Retina (tissue), 1 donor: ENCODE results near the gene GLB1L3.
"Not testable (repeated sequence)": the region's sequence is repeated elsewhere in the genome, so short reads cannot be mapped to it uniquely, and the experiment has no call there.

Source experiments
- DNase-seq: peaks from one replicate; pipeline ENCODE4 v3.0.0-alpha.2; 2016

Gene GLB1L3

DNA sequence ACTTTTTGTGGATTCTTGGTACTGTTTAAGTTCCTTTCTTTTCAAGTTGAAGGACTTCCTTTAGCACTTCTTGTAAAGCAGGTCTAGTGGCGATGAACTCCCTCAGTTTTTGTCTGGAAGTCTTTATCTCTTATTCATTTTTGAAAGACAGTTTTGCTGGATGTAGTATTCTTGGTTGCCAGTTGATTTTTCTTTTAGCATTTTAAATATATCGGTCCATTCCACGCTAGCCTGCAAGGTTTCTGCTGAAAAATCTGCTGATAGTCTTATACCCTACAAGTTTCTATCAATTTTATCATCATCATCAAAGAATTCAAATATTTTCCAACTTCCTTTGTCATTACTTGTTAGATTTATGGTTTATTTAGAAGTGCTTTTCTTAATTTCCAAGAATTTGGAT, 40.9 kb downstream of the GLB1L3 start:
- DNase-seq, result no peak

DNA sequence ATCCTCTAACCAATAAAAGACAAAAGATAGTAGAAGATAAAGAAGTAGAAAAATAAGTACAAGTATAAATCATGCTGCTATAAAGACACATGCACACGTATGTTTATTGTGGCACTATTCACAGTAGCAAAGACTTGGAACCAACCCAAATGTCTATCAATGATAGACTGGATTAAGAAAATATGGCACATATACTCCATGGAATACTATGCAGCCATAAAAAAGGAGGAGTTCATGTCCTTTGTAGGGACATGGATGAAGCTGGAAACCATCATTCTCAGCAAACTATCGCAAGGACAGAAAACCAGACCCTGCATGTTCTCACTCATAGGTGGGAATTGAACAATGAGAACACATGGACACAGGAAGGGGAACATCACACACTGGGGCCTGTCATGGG, 45.2 kb downstream of the GLB1L3 start:
- not testable (repeated sequence) for DNase-seq

GRCh38 chr11:134322553-134322952, 46.4 kb downstream of the GLB1L3 start:
- DNase-seq, result no peak

DNA sequence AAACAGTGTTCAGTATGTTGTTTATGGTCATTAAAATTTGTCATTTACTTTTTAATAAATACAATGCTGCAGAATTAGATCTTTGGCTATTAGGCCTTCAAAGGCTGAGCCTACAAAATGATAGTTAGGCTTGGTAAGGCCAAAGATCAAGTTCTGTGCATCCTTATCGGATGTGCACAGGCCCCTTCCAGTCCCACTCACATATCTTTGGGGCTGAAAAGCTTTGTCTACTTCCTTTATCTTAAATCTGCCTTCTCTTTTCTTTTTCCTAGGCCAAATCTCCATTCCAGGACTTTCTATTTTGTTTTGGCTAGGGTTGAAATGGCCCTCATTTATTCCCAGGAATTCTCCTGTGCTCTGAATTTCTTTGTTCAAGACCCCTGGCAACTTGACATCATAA, 52.3 kb downstream of the GLB1L3 start:
- DNase-seq, result no peak

DNA sequence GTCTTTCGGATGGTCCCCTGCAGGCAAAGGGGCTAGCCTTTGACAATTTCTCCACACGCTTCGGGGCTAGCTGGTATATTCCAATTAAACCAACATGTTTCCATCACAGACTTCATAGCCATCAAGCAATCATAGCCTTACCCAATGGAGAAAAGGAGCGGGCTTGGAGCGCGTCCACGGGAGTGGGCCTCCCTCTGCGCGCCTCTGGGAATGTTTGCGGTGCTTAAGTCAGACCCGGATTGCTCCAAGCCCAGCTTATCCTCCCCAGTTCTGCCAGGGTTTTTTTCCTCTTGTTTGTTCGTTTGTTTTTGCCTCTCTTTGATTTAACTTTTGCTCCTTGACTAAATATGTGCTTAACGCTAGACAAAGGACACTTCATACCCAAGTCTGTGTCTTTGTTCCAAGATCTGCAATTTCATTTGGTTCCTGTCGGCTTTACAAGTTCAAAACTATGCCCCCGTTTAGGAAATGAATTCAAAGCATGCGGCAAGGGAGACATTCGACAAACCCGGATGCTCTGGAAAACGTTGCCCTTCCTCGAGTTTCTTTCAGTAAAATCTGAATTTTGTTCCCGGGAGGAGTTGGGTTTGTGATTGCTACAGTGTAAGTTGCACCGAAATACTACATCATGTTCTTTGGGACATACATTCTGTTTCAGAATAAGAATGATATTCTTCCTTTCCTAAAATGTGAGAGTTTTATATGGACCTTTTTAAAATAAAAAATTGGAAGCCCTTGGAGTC, 54.6 kb downstream of the GLB1L3 start:
- DNase-seq, result peak; percentile 42

DNA sequence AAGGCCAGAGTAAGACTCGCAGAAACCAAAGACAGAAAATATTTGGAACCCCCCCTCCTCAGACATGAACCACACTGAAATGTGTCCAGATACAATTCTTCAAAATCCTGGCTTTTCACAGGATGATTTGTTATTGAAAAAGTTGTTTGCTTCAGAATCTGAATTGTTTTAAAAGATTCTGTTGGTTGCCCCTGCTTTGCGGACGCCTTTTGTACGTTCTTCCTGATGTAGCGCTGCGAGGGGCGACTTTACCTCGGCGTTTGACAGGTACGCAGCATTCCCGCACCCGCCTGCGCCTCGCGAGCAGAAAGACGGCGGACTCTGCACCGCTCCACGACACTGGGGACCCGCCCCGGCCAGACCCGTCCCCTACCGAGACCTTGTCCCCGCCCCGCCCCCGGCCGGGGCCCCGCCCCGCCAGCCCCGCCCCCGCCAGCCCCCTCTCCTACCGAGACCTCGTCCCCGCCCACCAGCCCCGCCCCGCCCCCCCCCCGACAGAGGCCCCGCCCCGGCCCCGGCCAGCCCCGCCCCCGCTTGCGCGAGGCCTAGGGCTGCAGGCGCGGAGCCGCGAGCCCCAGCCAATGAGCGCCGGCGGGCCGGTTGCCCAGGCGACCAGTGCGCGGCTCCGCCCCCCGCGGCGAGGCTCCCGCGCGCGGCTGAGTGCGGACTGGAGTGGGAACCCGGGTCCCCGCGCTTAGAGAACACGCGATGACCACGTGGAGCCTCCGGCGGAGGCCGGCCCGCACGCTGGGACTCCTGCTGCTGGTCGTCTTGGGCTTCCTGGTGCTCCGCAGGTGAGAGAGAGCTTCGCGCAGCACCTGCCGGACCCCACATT, 55.4 kb downstream of the GLB1L3 start, which contains the start of gene GLB1L2:
TSS of gene GLB1L2 (plus strand) at position 635 of the 835 bp plus-strand sequence. CDS start at position 709, 74 bp downstream.
- DNase-seq, result peak; percentile 89

GRCh38 chr11:134332189-134332631, 56.0 kb downstream of the GLB1L3 start:
- DNase-seq, result no peak

DNA sequence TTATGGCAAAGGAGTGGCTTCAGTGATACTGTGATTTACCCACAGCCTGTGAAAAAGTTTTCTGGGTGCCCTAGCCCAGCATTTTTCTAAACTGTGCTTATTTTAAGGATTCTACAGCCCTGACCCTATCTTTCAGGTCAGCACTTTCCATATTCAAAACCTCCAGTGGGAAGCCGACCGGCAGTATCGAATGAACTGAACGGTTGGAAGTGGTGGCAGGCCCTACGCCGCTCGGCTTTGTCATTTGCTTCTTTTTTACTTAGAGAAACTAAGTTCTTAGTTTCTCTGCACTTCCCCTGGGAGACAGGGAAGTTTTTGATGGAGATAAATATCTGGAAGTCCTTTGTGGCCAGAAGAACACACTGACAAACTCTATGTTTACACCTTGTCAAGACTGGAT, 56.6 kb downstream of the GLB1L3 start:
- no peak for DNase-seq

DNA sequence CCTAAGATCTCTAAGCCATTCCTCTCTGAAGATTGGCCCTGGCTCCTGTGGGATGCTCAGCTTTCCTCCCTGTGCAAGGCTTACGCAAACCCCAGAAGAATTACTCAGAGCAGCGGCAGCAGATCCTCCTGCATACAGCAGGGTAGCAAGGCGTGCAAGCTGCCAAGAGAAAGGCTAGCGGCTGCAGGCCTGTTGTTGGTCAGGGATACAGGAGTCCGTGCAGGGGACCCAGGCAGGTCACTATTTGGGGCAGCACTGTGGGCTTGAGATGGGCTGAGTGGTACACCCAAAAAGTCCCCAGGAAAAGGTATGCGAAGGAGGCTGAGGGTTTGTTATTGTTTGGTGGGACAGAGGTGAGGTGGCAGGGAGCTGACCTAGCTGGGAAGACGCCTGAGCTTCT, 57.1 kb downstream of the GLB1L3 start:
- no peak for DNase-seq

DNA sequence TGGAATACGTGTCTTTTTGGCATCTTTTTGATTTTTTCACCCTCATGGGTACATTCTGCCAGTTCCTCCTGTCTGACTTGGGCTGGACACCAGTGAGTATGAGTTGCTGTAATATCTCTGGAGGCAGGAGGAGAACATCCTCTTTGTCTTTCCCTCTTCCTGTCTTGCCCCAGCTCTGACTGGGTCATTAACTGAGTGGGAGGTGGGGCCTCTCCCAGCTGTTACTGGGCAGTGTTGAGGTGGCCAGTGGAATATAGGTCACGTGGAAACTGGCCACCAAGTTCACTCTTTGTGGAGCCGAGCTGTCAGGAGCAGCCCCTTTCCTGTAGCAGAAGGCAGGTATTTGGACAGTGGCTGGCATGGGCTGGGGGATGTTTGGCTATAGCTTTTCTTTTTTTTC, 57.8 kb downstream of the GLB1L3 start:
- peak; percentile 18 for DNase-seq

- DNase-seq, result no peak
Observed at GRCh38 chr11:134334796-134335571, 58.8 kb downstream of the GLB1L3 start.

GRCh38 chr11:134337051-134337450, 60.9 kb downstream of the GLB1L3 start:
- no peak for DNase-seq

DNA sequence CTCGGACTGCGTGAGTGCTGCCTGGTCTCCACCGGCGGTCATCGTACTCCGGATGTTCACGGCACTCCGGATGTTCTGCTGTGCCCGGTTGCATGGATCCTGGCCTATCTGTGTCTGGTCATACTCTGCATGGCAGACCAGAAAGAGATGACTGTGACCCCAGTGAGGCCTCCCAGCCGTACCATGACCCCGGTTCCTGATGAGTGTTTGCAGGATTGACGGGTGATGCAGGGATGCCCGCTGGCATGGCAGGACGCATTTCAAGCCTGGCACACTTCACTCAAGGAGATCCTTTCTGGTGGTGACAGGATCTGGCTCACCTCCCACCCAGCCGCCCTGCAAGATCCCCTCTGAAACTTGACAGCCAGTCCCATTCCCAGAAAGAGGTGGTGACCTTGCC, 61.9 kb downstream of the GLB1L3 start:
- DNase-seq, result no peak

GRCh38 chr11:134338654-134339053, 62.5 kb downstream of the GLB1L3 start:
- DNase-seq, result no peak

DNA sequence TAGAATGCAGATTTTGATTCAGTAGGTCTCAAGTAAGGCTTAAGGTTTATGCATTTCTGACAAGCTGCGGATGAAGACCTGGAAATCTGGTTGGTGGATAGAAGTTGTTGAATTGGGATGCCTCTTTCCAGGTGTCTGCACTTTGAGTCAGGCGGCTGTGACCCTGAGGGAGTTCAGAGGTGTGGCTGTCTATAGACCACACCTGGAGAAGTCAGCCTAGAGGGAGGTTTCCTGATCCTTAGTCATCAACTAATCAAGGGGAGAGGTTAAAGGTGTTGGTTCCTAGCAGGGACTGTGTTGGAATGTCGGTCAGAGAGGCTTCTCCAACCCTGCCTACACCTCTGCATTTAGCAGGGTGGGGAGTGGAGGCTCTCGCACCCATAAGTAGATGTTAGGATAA, 63.6 kb downstream of the GLB1L3 start:
- no peak for DNase-seq

DNA sequence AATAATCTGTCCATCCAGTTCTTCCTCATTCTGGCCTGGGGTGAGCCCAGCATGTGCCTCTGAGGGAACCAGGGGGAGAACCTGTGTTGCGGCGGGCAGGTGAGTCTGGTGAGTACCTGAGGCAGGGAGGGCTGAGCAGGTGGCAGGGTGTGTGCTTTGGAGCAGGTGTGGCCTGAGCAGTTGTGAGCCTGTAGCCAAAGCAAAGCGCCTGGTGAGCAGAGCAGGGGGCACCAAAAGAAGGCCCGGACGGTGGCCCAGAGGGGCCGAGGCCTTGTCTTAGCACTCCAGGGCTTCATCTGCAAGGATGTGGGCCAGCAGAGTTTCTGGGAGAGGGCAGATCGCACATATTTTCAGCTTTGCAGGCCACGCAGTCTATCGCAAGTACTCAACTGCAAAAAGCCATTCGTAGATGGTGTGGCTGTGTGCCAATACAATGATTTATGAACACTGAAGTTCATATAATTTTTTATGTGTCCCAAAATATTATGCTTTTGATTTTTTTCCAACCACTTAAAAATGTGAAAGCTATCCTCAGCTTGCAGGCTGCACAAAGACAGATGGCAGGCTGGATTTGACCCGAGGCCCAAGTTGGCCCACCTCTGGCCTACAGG, 64.3 kb downstream of the GLB1L3 start:
- no peak for DNase-seq

DNA sequence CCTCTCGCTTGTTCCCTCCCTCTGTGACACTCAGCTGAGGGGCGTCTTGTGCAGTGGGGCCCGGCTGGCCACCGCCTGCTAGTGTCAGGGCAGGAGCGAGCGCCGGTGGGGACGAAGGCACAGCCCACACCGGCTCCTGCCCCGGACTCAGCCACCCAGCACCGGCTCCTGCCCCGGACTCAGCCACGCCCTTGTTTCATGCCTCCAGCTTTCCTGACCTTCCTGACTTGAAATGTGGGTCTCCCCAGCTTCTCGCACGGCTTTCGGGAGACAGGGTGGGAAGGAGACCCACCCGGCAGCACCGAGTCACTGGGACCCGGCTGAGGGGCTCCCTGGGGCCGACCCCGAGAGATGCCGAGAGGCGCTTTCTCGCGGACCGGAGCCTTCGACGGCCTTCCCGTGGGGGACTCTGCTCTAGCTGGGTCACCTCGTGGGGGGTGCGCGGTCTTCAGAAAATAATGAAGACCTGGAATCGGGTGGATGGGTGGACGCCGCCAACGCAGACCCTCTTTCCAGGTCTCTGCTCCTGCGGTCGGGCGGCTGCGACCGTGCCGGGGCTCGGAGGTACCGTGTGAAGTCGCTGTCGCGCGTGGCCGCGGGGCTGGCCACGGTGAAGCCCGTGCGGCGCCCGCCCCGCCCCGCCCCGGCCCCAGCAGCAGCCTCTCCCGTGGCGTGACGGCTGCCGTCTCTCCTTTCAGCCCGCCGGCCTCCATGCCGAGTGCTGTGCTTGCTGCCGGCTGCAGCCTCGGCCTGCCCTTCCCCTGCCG, 65.8 kb downstream of the GLB1L3 start:
- DNase-seq, result no peak

DNA sequence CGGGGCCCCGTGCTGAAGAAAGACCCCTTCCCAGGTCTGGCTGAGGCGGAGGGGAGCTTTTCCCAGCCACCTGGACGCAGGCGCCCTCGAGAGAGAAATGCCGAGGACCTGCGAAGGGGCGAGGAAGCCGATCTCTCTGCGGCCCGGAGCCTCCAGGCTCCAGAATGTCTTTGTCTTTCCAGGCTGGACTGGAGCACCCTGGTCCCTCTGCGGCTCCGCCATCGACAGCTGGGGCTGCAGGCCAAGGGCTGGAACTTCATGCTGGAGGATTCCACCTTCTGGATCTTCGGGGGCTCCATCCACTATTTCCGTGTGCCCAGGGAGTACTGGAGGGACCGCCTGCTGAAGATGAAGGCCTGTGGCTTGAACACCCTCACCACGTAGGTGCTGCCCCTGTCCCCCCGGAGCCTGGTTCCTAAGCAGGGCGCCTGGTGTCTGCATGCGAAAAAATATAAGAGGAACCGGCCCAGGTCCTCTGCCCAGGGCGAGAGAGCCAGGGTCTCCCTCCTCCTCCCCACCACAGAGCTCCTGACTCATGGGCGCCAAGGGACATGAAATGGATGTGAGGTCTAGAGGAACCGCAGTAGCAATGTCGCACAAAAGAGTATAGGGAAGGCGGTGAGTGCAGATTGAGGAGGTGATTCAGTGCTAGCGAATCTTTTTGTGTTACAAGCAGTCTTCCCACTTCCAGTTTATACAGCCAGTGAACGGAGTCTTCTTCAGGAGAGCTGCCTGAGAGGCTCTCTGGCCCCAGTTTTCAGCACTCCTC, 66.6 kb downstream of the GLB1L3 start:
- no peak for DNase-seq

- no peak for DNase-seq
Observed at GRCh38 chr11:134343646-134344045, 67.5 kb downstream of the GLB1L3 start.

DNA sequence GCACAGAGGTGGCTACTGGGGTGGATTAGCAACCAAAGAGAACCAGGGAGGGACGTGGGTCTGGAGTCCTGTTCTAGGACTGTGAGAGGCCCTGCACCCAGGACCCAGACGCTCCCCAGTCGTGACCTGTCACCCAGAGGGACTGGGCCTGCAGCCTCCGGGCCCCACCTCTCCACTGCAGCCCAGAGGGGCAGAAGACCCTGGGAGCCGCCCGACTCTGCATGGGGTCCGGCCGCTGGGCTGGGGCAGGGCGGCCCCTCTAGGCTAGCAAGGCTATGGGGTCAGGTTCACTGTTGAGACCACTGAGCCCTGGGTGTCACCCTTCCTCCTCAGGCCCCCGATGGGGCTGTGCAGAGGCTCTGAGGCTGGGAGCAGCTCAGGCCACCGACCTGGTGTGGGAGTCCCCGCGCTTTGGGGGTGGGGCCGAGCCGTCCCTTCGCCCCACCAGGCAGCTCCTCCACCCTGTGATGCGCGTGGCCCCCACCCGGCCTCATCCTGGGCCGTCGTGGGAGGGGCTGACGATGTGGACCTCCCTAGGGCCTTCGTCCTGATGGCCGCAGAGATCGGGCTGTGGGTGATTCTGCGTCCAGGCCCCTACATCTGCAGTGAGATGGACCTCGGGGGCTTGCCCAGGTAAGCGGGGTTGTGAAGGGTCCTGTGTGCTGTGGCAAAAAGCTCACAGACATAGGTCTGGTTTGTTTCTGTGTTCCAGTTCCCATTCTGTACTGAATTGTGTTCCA, 68.5 kb downstream of the GLB1L3 start:
- DNase-seq, result not testable (repeated sequence)

GRCh38 chr11:134345237-134345550, 69.0 kb downstream of the GLB1L3 start:
- no peak for DNase-seq
